OCI-LY1 (cell line): Measurements from ENCODE around the gene FDX2.

Experiments
- H2AFZ ChIP-seq: fragments of 200-600 bp; sonication (generic), shearing (Covaris generic); 2 replicates; pipeline ENCODE4 v1.6.0; 2014; ENCODE audit warnings: antibody characterized with exemption, mild to moderate bottlenecking, low read length
- H3F3A ChIP-seq: fragments of 200-600 bp; sonication (generic), shearing (Covaris generic); 2 replicates; pipeline ENCODE4 v1.6.0; 2014; ENCODE audit warnings: mild to moderate bottlenecking, antibody characterized with exemption, low read length, moderate library complexity; ENCODE audit not compliant: insufficient read depth
- H3K27ac ChIP-seq: fragments of 200-600 bp; sonication (generic); 2 replicates; pipeline ENCODE4 v1.5.1; 2014; ENCODE audit warnings: low read length, mixed run types, mild to moderate bottlenecking, low read depth; ENCODE audit not compliant: poor library complexity, severe bottlenecking
- H3K27me3 ChIP-seq: fragments of 200-600 bp; sonication (generic); 2 replicates; pipeline ENCODE4 v1.6.0; 2014; ENCODE audit warnings: antibody characterized with exemption, mild to moderate bottlenecking, low read length, moderate library complexity; ENCODE audit not compliant: insufficient read depth
- H3K36me3 ChIP-seq: fragments of 200-600 bp; sonication (generic); 2 replicates; pipeline ENCODE4 v1.6.1; 2014; ENCODE audit warnings: mild to moderate bottlenecking, antibody characterized with exemption, low read length, moderate library complexity, mixed read lengths; ENCODE audit not compliant: insufficient read depth
- H3K4me1 ChIP-seq: fragments of 200-600 bp; sonication (generic); 2 replicates; pipeline ENCODE4 v1.5.1; 2014; ENCODE audit warnings: mild to moderate bottlenecking, low read length, moderate library complexity; ENCODE audit not compliant: insufficient read depth, severe bottlenecking
- H3K4me2 ChIP-seq: fragments of 200-600 bp; sonication (generic), shearing (Covaris generic); 2 replicates; pipeline ENCODE4 v1.6.1; 2014; ENCODE audit warnings: low read length
- H3K4me3 ChIP-seq: fragments of 200-600 bp; sonication (generic); 2 replicates; pipeline ENCODE4 v1.5.1; 2014; ENCODE audit warnings: low read length, low read depth, mild to moderate bottlenecking, mixed read lengths; ENCODE audit not compliant: poor library complexity, severe bottlenecking
- H3K79me2 ChIP-seq: fragments of 200-600 bp; shearing (Covaris generic); 2 replicates; pipeline ENCODE4 v1.6.1; 2016; ENCODE audit warnings: mixed run types, low read length, mixed read lengths; ENCODE audit not compliant: insufficient read depth
- H3K9ac ChIP-seq: fragments of 200-600 bp; sonication (generic), shearing (Covaris generic); 2 replicates; pipeline ENCODE4 v1.6.1; 2014; ENCODE audit warnings: mild to moderate bottlenecking, low read length, mixed read lengths
- H3K9me2 ChIP-seq: fragments of 200-600 bp; sonication (generic), shearing (Covaris generic); 2 replicates; pipeline ENCODE4 v1.6.1; 2014; ENCODE audit warnings: low read depth, mild to moderate bottlenecking, low read length, mixed read lengths
- H3K9me3 ChIP-seq: fragments of 200-600 bp; shearing (Covaris generic); 2 replicates; pipeline ENCODE4 v1.6.1; 2014; ENCODE audit warnings: low read length, mixed read lengths
- H4K20me1 ChIP-seq: fragments of 200-600 bp; sonication (generic), shearing (Covaris generic); 2 replicates; pipeline ENCODE4 v1.6.0; 2016; ENCODE audit warnings: mild to moderate bottlenecking, low read length; ENCODE audit not compliant: insufficient read depth
- EZH2 ChIP-seq: fragments of 200-600 bp; sonication (generic), shearing (Covaris generic); IDR thresholded peaks from 2 replicates; pipeline ENCODE4 v1.8.0; 2017; ENCODE audit warnings: borderline replicate concordance, mixed run types, mild to moderate bottlenecking, antibody characterized with exemption, low read length, moderate library complexity, mixed read lengths
- TF ChIP-seq, protein P1 (sequence below): fragments of 200-600 bp; sonication (generic), shearing (Covaris generic); IDR thresholded peaks from 2 replicates; pipeline ENCODE4 v1.5.1; 2017; ENCODE audit warnings: mild to moderate bottlenecking, antibody characterized with exemption, low read length, moderate library complexity, mixed read lengths

The FDX2 gene

DNA sequence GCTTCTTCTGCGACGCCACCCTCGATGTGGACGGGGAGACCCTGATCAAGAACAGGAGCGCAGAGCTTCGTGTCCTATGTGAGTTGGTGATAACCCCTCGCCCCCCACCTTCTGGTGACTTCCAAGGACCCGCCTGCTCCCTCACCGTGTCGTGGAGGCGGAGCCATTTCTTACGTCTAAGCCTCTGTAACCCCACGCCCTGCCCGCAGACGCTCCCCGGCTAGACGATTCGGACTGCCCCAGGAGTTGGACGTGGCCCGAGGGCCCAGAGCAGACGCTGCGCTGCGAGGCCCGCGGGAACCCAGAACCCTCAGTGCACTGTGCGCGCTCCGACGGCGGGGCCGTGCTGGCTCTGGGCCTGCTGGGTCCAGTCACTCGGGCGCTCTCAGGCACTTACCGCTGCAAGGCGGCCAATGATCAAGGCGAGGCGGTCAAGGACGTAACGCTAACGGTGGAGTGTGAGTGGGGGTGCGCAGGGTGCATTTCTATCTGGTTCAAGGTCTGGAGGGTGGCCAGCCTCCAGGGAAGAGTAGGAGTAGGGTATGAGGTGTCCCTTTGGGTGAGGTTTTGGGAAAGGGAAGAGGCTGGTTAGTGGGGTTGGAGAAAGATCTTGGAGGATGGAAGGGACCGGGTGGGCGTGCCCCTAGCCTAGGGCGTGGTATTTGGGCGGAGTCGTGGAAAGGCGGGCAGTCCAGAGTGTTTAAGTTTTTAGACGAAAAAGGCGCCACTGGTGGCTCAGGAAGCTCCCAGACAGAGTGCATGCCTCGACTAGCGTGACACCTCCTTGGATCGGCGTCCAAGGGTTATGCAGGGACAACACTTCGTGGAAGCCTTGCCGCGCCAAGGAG, 22.8 kb downstream of the FDX2 start:
- no peaks in the 10 kb centered on the region; the same call in 1 of the 2 replicates for H3K27me3 ChIP-seq
- no peak overlapping the region for H3K27ac ChIP-seq
- H2AFZ ChIP-seq = no peak overlapping the region
- H4K20me1 ChIP-seq = no peaks in the 10 kb centered on the region
- peak overlapping the region; percentile 93 for H3K4me2 ChIP-seq
- H3K79me2 ChIP-seq = no peaks in the 10 kb centered on the region
- no peaks in the 10 kb centered on the region; the same call in 1 of the 2 replicates for H3K36me3 ChIP-seq
- no peak overlapping the region for H3K9ac ChIP-seq
- no peaks in the 10 kb centered on the region for H3K9me2 ChIP-seq
- H3F3A ChIP-seq = no peaks in the 10 kb centered on the region
- H3K9me3 ChIP-seq = no peaks in the 10 kb centered on the region
- TF ChIP-seq EZH2 = no peak
- TF ChIP-seq, protein P1, sequence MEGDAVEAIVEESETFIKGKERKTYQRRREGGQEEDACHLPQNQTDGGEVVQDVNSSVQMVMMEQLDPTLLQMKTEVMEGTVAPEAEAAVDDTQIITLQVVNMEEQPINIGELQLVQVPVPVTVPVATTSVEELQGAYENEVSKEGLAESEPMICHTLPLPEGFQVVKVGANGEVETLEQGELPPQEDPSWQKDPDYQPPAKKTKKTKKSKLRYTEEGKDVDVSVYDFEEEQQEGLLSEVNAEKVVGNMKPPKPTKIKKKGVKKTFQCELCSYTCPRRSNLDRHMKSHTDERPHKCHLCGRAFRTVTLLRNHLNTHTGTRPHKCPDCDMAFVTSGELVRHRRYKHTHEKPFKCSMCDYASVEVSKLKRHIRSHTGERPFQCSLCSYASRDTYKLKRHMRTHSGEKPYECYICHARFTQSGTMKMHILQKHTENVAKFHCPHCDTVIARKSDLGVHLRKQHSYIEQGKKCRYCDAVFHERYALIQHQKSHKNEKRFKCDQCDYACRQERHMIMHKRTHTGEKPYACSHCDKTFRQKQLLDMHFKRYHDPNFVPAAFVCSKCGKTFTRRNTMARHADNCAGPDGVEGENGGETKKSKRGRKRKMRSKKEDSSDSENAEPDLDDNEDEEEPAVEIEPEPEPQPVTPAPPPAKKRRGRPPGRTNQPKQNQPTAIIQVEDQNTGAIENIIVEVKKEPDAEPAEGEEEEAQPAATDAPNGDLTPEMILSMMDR = no peak
- H3K4me1 ChIP-seq = peaks cover 50% of the 10 kb centered on the region
- H3K4me3 ChIP-seq = peak overlapping the region; percentile 62

DNA sequence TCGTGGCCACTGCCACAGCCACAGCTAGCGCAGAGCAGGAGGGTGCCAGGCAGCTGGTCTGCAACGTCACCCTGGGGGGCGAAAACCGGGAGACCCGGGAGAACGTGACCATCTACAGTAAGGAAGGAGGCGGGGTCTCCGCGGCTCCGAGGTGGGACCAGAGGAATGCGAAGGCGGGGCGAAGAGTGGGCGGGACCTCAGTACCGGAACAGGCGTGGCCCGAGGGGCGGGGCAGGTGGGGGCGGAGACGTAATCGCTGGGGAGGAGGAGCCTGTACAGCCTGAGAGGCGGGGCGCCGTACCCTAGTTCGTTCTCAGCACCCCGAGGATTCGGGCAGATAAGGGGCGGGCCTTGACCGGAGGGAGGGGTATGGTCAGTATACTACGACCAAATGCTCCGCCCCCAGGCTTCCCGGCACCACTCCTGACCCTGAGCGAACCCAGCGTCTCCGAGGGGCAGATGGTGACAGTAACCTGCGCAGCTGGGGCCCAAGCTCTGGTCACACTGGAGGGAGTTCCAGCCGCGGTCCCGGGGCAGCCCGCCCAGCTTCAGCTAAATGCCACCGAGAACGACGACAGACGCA, 23.5 kb downstream of the FDX2 start:
- Histone ChIP-seq H3K9ac (peak overlapping the region; percentile 17; the same call in 1 of the 2 replicates), H3K4me2 (peak overlapping the region; percentile 93), H3K27ac (no peak overlapping the region), H3K9me3 (no peaks in the 10 kb centered on the region), H3K4me1 (peaks cover 56% of the 10 kb centered on the region), H3K27me3 (no peaks in the 10 kb centered on the region; the same call in 1 of the 2 replicates), H4K20me1 (no peaks in the 10 kb centered on the region), H3K4me3 (peak overlapping the region; percentile 62), H2AFZ (no peak overlapping the region), H3K36me3 (no peaks in the 10 kb centered on the region; the same call in 1 of the 2 replicates), H3K79me2 (no peaks in the 10 kb centered on the region), H3K9me2 (no peaks in the 10 kb centered on the region), H3F3A (no peaks in the 10 kb centered on the region)
- TF ChIP-seq EZH2 = no peak
- TF ChIP-seq, protein P1 = no peak

DNA sequence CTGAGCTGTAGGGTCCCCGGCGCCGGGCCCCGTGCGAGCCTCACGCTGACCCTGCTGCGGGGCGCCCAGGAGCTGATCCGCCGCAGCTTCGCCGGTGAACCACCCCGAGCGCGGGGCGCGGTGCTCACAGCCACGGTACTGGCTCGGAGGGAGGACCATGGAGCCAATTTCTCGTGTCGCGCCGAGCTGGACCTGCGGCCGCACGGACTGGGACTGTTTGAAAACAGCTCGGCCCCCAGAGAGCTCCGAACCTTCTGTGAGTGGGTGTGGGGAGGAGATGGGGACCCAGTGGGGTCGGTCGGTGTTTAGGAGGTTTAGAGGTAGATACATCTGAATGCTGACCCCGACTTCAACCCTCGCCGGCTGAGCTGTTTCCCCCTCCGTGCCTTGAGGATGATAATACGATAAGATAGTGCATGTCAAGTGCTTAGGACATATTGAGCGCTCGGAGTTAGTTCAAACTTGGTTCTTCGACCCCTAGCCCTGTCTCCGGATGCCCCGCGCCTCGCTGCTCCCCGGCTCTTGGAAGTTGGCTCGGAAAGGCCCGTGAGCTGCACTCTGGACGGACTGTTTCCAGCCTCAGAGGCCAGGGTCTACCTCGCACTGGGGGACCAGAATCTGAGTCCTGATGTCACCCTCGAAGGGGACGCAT, 24.1 kb downstream of the FDX2 start:
- peak overlapping the region; percentile 41; the same call in 1 of the 2 replicates for H3K9ac ChIP-seq
- no peaks in the 10 kb centered on the region for H3K79me2 ChIP-seq
- H4K20me1 ChIP-seq = no peaks in the 10 kb centered on the region
- no peak overlapping the region for H2AFZ ChIP-seq
- no peaks in the 10 kb centered on the region for H3K9me2 ChIP-seq
- peak overlapping the region; percentile 93 for H3K4me2 ChIP-seq
- H3K27me3 ChIP-seq = no peaks in the 10 kb centered on the region; the same call in 1 of the 2 replicates
- H3F3A ChIP-seq = no peaks in the 10 kb centered on the region
- H3K9me3 ChIP-seq = no peaks in the 10 kb centered on the region
- H3K27ac ChIP-seq = no peak overlapping the region
- H3K4me1 ChIP-seq = peaks cover 59% of the 10 kb centered on the region
- peak overlapping the region; percentile 62 for H3K4me3 ChIP-seq
- TF ChIP-seq, protein P1 = no peak
- TF ChIP-seq EZH2 = no peak
- no peaks in the 10 kb centered on the region; the same call in 1 of the 2 replicates for H3K36me3 ChIP-seq
